Measurements from ENCODE around the gene XPO4.
"Not testable (repeated sequence)": the region's sequence is repeated elsewhere in the genome, so short reads cannot be mapped to it uniquely, and the experiment has no call there.

Gene XPO4

DNA sequence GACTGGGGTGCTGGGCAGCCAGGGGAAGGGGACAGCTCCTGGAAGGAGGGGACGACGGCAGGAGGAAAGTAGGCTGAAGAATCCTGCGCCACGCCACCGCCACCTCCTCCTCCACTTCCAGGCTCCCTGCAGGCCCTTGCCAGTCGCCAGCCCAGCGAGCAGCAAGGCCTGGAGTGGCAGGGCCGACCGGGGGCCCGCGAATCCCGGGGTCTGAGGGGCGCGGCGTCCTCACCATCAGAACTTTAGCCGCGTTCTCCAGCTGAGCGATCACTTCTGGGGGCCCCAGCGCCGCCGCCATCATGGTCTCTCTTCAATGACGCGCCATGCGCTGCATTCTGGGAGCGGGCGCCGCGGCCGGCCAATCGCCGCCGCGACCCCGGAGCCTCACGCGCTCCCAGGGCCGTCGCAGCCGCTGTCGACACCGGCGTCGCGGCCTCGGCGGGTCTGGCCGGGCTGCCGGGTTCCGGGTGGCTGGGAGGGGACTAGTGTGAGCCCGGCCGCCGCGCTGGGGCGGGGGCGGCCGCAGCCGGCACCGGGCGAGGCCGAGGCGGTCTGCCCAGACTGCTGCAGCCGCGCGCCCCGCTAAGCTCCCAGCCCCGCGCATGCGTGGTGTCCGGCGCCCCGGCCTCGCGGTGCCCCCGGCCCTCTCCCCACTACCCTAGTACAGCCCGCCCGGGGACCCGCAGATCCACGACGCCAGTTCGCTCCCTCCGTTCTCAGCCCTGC is at the start of gene XPO4:
Gene XPO4, minus strand, starts transcription at position 309 of the 726 bp plus-strand sequence. Its CDS starts 8 bp downstream, at position 301.
- DNase-seq: peak; percentile 67

DNA sequence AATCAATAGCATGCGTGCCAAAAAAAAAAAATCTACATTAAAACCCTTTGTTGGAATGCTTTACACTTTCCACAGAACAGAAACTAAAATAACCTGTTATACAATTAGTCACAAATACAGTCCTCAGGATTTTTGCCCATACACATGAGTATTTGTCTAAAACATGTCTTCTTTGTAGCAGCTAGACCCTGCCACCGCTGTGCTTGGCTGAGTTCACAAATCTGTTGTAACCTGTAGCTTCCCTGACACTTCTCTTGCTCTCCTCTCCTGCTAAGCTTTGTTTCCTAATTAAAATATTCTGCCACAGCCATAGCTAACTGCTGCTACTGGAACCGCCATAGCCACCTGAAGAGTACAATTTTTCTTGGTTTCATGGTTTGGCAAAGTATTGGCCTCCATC is 45.5 kb upstream of the XPO4 start:
- not testable (repeated sequence) for DNase-seq

DNA sequence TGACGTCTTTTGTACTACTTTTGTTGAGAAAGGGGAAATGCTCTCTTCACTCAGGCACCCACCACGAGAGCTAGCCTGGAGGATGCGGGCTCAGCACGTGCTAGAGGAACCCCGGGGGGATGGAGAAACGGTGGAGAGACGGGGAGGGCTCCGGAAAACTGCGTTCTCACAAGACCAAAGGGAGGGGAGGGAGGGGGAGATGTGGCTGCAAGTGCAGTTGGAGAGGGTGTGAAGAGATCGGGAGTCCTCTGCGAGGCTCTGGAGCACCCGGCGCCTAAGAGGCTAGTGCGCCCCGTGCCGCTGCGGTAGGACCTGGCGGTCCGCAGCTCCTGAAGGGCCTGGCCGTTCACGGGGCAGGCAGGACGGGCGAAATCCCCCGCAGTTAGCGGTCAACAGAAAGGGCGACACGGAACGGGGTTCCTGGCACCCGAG is 43.4 kb upstream of the XPO4 start:
- no peak for DNase-seq

DNA sequence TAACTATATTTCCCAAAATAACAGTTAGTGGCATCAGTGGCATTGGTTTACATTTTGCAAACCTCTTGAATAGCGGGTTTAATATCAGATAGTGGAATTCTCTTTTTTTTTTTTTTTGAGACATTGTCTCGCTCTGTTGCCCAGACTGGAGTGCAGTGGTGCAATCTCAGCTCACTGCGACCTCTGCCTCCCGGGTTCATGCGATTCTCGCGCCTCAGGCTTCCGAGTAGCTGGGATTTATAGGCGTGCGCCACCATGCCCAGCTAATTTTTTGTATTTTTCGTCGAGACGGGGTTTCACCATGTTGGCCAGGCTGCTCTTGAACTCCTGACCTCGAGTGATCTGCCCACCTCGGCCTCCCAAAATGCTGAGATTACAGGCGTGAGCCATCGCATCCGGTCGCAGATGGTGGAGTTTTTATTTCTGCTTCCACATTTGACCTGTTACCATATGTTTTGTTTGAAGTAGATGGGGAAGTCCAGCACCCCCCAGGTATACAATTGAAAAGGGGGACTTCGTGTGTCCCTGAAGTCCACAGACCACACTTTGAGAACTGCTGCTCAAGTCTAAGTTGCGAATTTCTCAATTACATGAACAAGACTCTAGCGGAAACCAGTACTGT is 40.5 kb upstream of the XPO4 start:
- DNase-seq: no peak

DNA sequence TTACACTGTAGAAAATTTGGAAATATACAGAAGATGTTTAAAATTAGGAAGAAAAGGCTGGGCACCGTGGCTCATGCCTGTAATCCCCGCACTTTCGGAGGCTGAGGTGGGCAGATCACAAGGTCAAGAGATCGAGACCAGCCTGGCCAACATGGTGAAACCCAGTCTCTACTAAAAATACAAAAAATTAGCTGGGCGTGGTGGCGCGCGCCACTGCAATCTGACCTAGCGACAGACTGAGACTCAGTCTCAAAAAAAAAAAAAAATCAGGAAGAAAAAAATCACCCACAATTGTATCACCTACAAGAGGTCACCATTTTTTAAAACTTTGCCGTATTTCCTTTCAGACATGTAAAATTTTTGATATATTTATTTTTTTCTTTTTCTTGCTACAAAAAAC is 38.0 kb upstream of the XPO4 start:
- DNase-seq: not testable (repeated sequence)

GRCh38 chr13:20940083-20940482 is 37.5 kb upstream of the XPO4 start:
- no peak for DNase-seq

DNA sequence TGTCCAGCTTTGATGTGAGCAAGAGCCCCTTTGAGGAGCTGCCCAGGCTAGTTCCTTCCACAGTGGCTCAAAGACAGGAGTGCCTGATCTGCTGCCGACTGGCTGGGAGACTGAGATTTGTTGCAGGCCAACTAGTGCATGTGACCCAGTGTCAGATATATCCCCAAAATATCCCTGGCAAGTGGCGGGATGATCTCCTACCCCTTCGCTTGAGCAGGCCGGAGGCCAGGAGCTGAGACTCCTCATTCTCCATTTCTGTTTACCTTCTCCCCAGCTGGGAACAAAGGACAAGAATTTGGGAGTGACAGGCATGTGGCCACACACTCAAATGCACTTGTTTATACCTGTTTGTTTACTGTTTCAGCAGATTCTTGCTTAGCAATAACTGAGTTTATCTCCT is 37.1 kb upstream of the XPO4 start:
- no peak for DNase-seq

GRCh38 chr13:20938302-20938701 is 35.8 kb upstream of the XPO4 start:
- no peak for DNase-seq

DNA sequence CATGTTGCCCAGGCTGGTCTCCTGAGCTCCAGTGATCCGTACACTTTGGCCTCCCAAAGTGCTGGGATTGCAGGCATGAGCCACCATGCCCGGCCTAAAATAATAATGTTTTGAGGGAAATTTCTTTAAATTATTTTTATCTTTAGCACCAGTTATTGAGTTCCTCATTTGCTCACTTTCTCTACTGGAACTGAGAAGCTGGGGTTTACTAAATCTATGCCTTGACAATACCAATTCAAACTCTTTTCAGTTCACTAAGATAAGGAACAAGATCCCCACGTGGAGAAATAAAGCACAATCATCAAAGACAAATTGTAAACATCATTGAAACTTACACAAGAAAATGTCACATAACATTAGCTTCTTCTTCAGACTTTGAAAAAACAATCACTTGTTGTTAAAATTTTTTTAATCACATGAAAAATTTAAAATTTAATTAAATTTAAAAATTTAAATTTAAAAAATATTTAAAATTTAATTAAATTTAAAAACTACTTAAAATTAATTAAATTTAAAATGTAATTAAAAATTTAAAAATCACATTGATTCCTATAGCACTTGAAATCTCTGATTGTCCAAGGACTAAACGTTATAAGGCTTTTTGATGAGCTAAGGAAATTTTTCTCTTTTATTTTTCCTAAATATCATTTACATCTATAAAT is 25.2 kb upstream of the XPO4 start:
- DNase-seq: no peak

DNA sequence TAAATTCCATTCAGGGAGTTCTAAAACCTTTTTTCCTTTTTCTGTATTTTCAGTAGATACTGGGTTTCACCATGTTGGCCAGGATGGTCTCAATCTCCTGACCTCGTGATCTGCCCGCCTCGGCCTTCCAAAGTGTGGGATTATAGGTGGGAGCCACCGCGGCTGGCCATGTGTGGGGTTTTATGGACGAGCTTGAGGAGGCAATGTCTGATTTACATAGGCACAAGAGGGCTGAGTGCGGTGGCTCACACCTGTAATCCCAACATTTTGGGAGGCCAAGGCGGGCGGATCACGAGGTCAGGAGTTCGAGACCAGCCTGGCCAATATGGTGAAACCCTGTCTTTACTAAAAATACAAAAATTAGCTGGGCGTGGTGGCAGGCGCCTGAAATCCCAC is 22.8 kb upstream of the XPO4 start:
- not testable (repeated sequence) for DNase-seq

GRCh38 chr13:20924758-20925394 is 22.3 kb upstream of the XPO4 start:
- DNase-seq: peak; percentile 67

GRCh38 chr13:20923272-20923671 is 20.7 kb upstream of the XPO4 start:
- no peak for DNase-seq

- DNase-seq: no peak
Observed at GRCh38 chr13:20921572-20921971, 19.0 kb upstream of the XPO4 start.

- not testable (repeated sequence) for DNase-seq
Observed at GRCh38 chr13:20915676-20916075, 13.1 kb upstream of the XPO4 start.

DNA sequence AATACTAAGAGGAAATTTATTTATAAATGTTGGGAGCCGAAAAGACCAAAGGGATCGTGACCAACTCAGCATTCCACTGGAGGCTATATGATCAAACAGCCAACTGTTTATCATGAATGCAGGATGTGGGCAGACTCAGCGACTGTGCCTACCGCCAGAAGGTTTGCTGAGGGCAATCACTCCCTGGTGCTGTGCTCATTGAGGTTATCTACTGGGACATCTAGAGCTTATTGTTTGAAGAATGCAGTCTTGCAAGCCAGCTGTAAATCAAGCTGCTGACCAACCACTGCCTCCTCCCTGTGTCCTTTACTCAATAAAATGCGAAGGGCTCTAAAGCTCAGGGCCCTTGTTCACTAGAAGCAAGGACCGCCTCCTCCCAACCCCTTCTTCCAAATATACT is 8.5 kb upstream of the XPO4 start:
- no peak for DNase-seq

DNA sequence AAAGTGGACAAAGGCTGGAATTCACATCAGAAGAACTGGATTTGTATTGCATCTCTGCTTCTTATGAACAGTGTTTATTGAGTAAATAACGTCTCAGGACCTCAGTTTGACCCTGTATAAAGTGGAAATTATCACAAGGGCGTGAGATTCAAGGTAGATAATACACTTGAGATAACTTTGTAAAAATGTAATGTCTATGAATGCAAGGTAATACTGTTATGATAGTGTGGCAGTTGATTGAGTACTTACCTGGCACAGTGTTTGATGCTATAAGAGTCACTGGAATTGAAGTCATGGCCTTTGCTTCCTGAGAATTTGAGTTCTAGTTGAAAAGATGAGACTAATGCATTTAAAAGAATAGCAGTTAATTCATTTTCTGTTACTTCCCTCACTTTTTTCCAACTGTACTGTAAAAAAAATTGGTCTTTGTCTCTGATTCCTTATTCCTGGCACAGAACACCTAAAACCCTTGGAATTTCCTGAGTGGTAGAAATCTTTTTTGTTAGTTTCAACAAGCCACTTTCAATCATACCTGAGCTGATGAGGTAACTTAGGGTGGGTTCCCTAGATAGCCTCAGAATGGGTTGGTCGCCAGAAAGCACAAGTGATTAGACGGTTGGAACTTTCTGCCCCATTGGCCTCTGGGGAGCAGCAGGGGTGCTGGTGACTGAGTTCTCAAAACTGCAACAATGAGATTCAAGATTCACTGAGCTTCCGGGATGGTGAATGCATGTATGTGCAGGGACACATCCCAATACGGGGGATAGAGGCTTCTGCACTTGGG is 6.4 kb upstream of the XPO4 start:
- DNase-seq: no peak

- no peak for DNase-seq
Observed at GRCh38 chr13:20904908-20905307, 2.4 kb upstream of the XPO4 start.

GRCh38 chr13:20903164-20903475 is 574 bp upstream of the XPO4 start:
- DNase-seq: no peak

- DNase-seq: peak; percentile 18
Observed at GRCh38 chr13:20901668-20902437, 693 bp downstream of the XPO4 start.

- no peak for DNase-seq
Observed at GRCh38 chr13:20894245-20894644, 8.3 kb downstream of the XPO4 start.

GRCh38 chr13:20891768-20892167 is 10.8 kb downstream of the XPO4 start:
- no peak for DNase-seq

DNA sequence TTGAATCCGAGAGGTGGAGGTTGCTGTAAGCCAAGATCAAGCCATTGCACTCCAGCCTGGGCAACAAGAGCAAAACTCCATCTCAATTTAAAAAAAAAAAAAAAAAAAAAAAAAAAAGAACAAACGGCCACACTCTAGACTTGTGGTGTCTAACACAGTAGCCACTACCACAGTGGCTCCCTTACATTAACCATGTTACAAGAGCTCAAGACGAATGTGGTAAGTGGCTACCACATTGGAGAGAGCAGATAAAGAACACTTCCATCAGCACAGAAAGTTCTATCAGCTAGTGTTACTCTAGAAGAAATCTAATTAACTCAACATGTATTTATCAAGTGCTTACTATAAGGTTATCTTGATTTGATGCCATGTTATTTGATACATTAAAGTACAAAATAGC is 11.5 kb downstream of the XPO4 start:
- no peak for DNase-seq

Measured in NCI-H345 (cell line).